HepG2 (cell line): ENCODE measurements around the gene IFNL2.

Source experiments
- CTCF ChIP-seq: sonication (generic); formaldehyde crosslinking; IDR thresholded peaks from 2 replicates; pipeline ENCODE4 v1.5.0; 2020; ENCODE audit warnings: mild to moderate bottlenecking, missing genetic modification reagents, moderate library complexity
- HCFC1 ChIP-seq: fragments of 150-350 bp; IDR thresholded peaks from 2 replicates; pipeline ENCODE4 v1.6.1; 2014; ENCODE audit warnings: low read depth, low read length
- KDM4B ChIP-seq: sonication (generic); formaldehyde crosslinking; IDR thresholded peaks from 2 replicates; pipeline ENCODE4 v1.4.0; 2020; ENCODE audit warnings: missing genetic modification reagents
- MAX ChIP-seq: IDR thresholded peaks from 2 replicates; pipeline ENCODE4 v1.6.1; 2012; ENCODE audit warnings: inconsistent platforms
- PRPF4 ChIP-seq: fragments of 200-400 bp; formaldehyde crosslinking; IDR thresholded peaks from 2 replicates; pipeline ENCODE4 v1.6.1; 2016; ENCODE audit warnings: low read length, low read depth; ENCODE audit not compliant: poor library complexity, severe bottlenecking
- RAD21 ChIP-seq: fragments of 450-650 bp; formaldehyde crosslinking; IDR thresholded peaks from 2 replicates; pipeline ENCODE4 v1.5.0; 2020; ENCODE audit warnings: mild to moderate bottlenecking
- SYNCRIP ChIP-seq: fragments of 200-400 bp; formaldehyde crosslinking; IDR thresholded peaks from 2 replicates; pipeline ENCODE4 v1.6.1; 2018; ENCODE audit warnings: mild to moderate bottlenecking, low read depth, low read length; ENCODE audit not compliant: insufficient read depth

- TF ChIP-seq MAX, result no peak
- no peak for TF ChIP-seq RAD21 (CRISPR knock-in tag)
- no peak for TF ChIP-seq HCFC1
- no peak for TF ChIP-seq PRPF4
- no peak for TF ChIP-seq KDM4B (CRISPR knock-in tag)
- no peak for TF ChIP-seq SYNCRIP
- no peak for TF ChIP-seq CTCF (CRISPR knock-in tag)
These were observed 29.9 kb downstream of the IFNL2 start for GRCh38 chr19:39297931-39298634.
